ENCODE data around the gene PLXNA2. TPM values are rescaled to one million over a fixed set of nuclear protein-coding genes. Genes with fewer than 3 reads are reported as not detected.

PLXNA2 gene
- total and polyA plus RNA-seq, 2 of the 4 experiments (the other 2 are of a cell fraction), result 0.72 to 1.1 TPM

GRCh38 chr1:208208132-208208487, 36.1 kb downstream of the PLXNA2 start:
- H2AFZ ChIP-seq (replicated peaks; ENCODE audit: low read length, poor library complexity), result peak overlapping the region; percentile 67
- H2BK120ac ChIP-seq (ENCODE audit: low read depth, low read length), result peak overlapping the region; percentile 70
- DNase-seq, result no peak
- no TSS peak for BruUV-seq (replicated peaks)
- no peak for ATAC-seq (ENCODE audit: low read depth)
- H3K56ac ChIP-seq (ENCODE audit: extremely low read depth, insufficient read depth, low read length), result no peak overlapping the region; the same call in 1 of the 2 replicates
- no peak overlapping the region for H3K4me3 ChIP-seq (ENCODE audit: insufficient read depth, low read depth, low read length)
- H3K9ac ChIP-seq (ENCODE audit: low read depth, low read length), result no peak overlapping the region
- H3K36me3 ChIP-seq (ENCODE audit: control insufficient read depth, insufficient read depth, low read length), result no peaks in the 10 kb centered on the region
- H3K4me1 ChIP-seq (ENCODE audit: control insufficient read depth, insufficient read depth, low read length), result peaks cover 25% of the 10 kb centered on the region
- dilution Hi-C loops (cut with HindIII; ENCODE audit: low sequenced_read_pairs, unreplicated experiment) (no loop called here), intact Hi-C loops (cut with micrococcal nuclease) (no loop called here), in situ Hi-C loops (cut with MboI; ENCODE audit: low sequenced_read_pairs) (no loop called here)
- CTCF ChIA-PET, result interaction anchor here (0.6 to 1.1 kb wide), 2 partner anchors 32 to 60 kb away, joined by 3 read pairs; no protein-coding TSS in a partner anchor
- peak overlapping the region; percentile 59 for H3K4ac ChIP-seq (ENCODE audit: low read depth, low read length)
- H3K4me2 ChIP-seq (ENCODE audit: low read depth, low read length), result peak overlapping the region; percentile 2; the same call in 1 of the 2 replicates
- H3K9me1 ChIP-seq (ENCODE audit: insufficient read depth, low read length), result peaks cover 43% of the 10 kb centered on the region
- peak overlapping the region; percentile 79 for H2BK20ac ChIP-seq (ENCODE audit: low read depth, low read length)
- H2BK5ac ChIP-seq (ENCODE audit: low read depth, low read length, poor library complexity, severe bottlenecking), result peak overlapping the region; percentile 67
- H2AK5ac ChIP-seq (ENCODE audit: low read depth, low read length), result peak overlapping the region; percentile 92
- peak overlapping the region; percentile 58 for H3K23ac ChIP-seq (ENCODE audit: low read depth, low read length)
- no peaks in the 10 kb centered on the region for H4K20me1 ChIP-seq (ENCODE audit: insufficient read depth, low read length)
- peak overlapping the region; percentile 24 to 74; a peak in 2 of 4 replicates for H4K8ac ChIP-seq (ENCODE audit: low read depth in 2 of 2, low read length in 2 of 2)
- peak overlapping the region; percentile 17 for H3K14ac ChIP-seq (replicated peaks; ENCODE audit: low read depth, low read length)
- H3K18ac ChIP-seq (ENCODE audit: low read depth, low read length), result peak overlapping the region; percentile 61; the same call in 1 of the 2 replicates
- no peak overlapping the region for H2AK9ac ChIP-seq (replicated peaks; ENCODE audit: low read depth, low read length, poor library complexity)
- peak overlapping the region; percentile 66; the same call in 2 of the 3 replicates for H2BK15ac ChIP-seq (ENCODE audit: low read depth, low read length)
- H3K27ac ChIP-seq (ENCODE audit: insufficient read depth, low read length), result no peak overlapping the region; the same call in 1 of the 2 replicates
- H3K9me3 ChIP-seq (ENCODE audit: control insufficient read depth, insufficient read depth, low read length), result no peaks in the 10 kb centered on the region
- TF ChIP-seq MAFK (IDR thresholded peaks at IDR 0.05; ENCODE audit: low read depth, low read length), result no peak
- no peak for TF ChIP-seq CTCF (conservative IDR thresholded peaks at IDR 0.05; ENCODE audit: low read depth, low read length)
- no peak for TF ChIP-seq MXI1 (IDR thresholded peaks at IDR 0.05; ENCODE audit: borderline replicate concordance, low read depth, low read length)
- TF ChIP-seq CEBPB (IDR thresholded peaks at IDR 0.05; ENCODE audit: low read depth, low read length), result no peak
- TF ChIP-seq MAZ (IDR thresholded peaks at IDR 0.05; ENCODE audit: borderline replicate concordance, low read depth, low read length), result no peak
- TF ChIP-seq BHLHE40 (IDR thresholded peaks at IDR 0.05; ENCODE audit: low read depth, low read length), result no peak
- no peak for TF ChIP-seq FOS (IDR thresholded peaks at IDR 0.05; ENCODE audit: low read depth, low read length)
- TF ChIP-seq POLR2A (IDR thresholded peaks at IDR 0.05; ENCODE audit: low read depth, low read length), result no peak
- TF ChIP-seq USF2 (IDR thresholded peaks at IDR 0.05; ENCODE audit: low read depth, low read length), result no peak
- TF ChIP-seq RAD21 (IDR thresholded peaks at IDR 0.05; ENCODE audit: low read length), result no peak
- no peak for TF ChIP-seq RCOR1 (IDR thresholded peaks at IDR 0.05; ENCODE audit: insufficient replicate concordance, low read length)
- no peak for TF ChIP-seq ELK1 (IDR thresholded peaks at IDR 0.05; ENCODE audit: borderline replicate concordance, low read depth, low read length)
- TF ChIP-seq RFX5 (IDR thresholded peaks at IDR 0.05; ENCODE audit: low read depth, low read length), result no peak
- TF ChIP-seq NFE2L2 (IDR thresholded peaks at IDR 0.05; ENCODE audit: low read depth, low read length), result no peak
- TF ChIP-seq CHD1 (IDR thresholded peaks at IDR 0.05; ENCODE audit: low read depth, low read length), result no peak
- peak overlapping the region; percentile 64; the same call in 1 of the 2 replicates for H4K5ac ChIP-seq (ENCODE audit: low read depth, low read length)
- no peaks in the 10 kb centered on the region for H3K27me3 ChIP-seq (ENCODE audit: control insufficient read depth, insufficient read depth, low read length)
- H3K79me1 ChIP-seq (ENCODE audit: low read depth in 1 of 2, low read length in 2 of 2), result peaks cover 0 to 57% of the 10 kb centered on the region in 2 experiments; a peak in 2 of 4 replicates
- POLR2A ChIA-PET (ENCODE audit: unreplicated experiment), result no interaction called here
- peak overlapping the region; percentile 63 for H4K91ac ChIP-seq (ENCODE audit: insufficient read depth, low read depth, low read length)
